HG02678 (cell line): ENCODE data around the gene EHD3.

Experiments used
- ATAC-seq: cut with Tn5 transposase; IDR thresholded peaks from one replicate; pipeline ENCODE4 v1.9.1; 2021; ENCODE audit warnings: mild to moderate bottlenecking, moderate library complexity; ENCODE audit not compliant: unreplicated experiment

The EHD3 gene

GRCh38 chr2:31212659-31213600, 21.0 kb upstream of the EHD3 start:
- ATAC-seq: no peak

- no peak for ATAC-seq
These were observed 20.1 kb upstream of the EHD3 start for GRCh38 chr2:31213601-31214443.

GRCh38 chr2:31214444-31214915, 19.5 kb upstream of the EHD3 start:
- no peak for ATAC-seq

GRCh38 chr2:31216734-31217133, 17.2 kb upstream of the EHD3 start:
- ATAC-seq: peak; percentile 54

GRCh38 chr2:31217465-31218200, 16.3 kb upstream of the EHD3 start, which contains the start of gene CAPN14:
CAPN14 (minus strand) TSS chr2:31217515; CDS start chr2:31205447, 12,068 bp downstream.
- no peak for ATAC-seq

- ATAC-seq: peak; percentile 78
These were observed 14.6 kb upstream of the EHD3 start for GRCh38 chr2:31219131-31219969.

GRCh38 chr2:31221544-31221943, 12.4 kb upstream of the EHD3 start:
- no peak for ATAC-seq

GRCh38 chr2:31222071-31222470, 11.9 kb upstream of the EHD3 start:
- ATAC-seq: no peak

- ATAC-seq: no peak
These were observed 10.9 kb upstream of the EHD3 start for GRCh38 chr2:31223026-31223425.

- no peak for ATAC-seq
These were observed 10.2 kb upstream of the EHD3 start for GRCh38 chr2:31223749-31224148.

GRCh38 chr2:31226266-31226665, 7.7 kb upstream of the EHD3 start:
- ATAC-seq: no peak

- no peak for ATAC-seq
These were observed 6.8 kb upstream of the EHD3 start for GRCh38 chr2:31227110-31227509.

GRCh38 chr2:31227711-31228125, 6.2 kb upstream of the EHD3 start:
- no peak for ATAC-seq

- ATAC-seq: no peak
These were observed 5.2 kb upstream of the EHD3 start for GRCh38 chr2:31228717-31229116.

GRCh38 chr2:31230751-31231150, 3.2 kb upstream of the EHD3 start:
- ATAC-seq: no peak

- no peak for ATAC-seq
These were observed 2.2 kb upstream of the EHD3 start for GRCh38 chr2:31231571-31232302.

GRCh38 chr2:31232586-31232985, 1.4 kb upstream of the EHD3 start:
- ATAC-seq: no peak

GRCh38 chr2:31233231-31233630, 721 bp upstream of the EHD3 start:
- ATAC-seq: no peak
